Measurements from ENCODE around the gene WARS2.
"Not testable (repeated sequence)": the region's sequence is repeated elsewhere in the genome, so short reads cannot be mapped to it uniquely, and the experiment has no call there.

The WARS2 gene

DNA sequence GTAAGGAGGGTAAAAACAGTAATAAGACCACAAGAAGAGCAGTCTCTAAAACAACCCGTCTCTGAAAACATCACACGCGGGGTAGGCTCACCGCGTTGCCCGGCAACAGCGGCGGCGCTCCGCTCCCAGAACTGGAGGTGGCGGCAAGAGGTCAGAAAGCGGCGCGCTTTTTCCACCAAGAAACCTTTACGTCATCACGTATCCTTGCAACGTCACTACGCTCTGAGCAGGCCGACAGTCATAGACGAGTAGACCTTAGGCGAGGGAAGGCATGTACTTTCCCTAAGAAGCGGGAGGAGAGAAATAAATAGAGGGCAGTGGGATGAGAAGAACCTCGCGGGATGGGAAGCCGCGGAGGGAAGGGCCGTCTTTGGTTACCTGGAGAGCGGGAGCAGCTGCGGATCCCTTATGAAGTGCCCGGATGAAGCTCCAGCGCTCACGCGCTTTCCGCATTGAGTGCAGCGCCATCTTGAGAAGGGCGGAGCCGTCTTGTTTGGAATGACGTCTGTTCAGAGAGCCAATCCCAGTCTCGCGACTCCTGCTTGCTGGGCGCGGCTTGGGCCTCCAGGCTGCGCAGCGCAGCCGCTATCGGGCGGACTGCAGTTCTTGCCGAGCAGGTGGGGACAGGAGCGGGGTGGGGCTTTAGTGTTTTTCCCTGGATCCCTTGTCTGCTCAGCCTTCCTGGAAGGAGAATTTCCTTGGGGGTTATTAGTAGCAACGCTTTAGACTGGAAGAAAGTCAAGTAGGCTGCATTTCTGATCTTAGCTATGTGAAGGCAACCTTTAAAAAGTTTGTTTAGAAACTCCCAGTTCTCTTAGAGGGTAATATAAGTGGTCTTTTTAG lies at the start of gene WARS2:
WARS2 (minus strand) TSS at position 477 of the 843 bp plus-strand sequence; CDS start at position 468, 9 bp downstream.
- peak; percentile 97 for DNase-seq

DNA sequence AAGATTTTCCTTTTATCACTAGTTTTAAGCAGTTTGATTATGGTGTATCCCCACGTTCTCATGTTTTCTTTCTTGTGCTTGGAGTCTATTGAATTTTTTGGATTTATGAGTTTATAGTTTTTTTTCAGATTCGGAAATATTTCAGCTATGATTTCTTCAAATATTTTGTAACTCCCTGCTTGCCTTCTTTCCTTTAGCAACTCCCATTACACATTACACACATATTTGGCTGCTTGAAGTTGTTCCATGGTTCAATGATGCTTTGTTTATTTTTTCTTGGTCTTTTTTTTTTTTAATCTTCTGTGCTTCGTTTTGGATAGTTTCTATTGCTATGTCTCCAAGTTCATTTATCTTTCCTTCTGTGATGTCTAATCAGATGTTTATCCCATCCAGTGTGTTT lies 48.5 kb upstream of the WARS2 start:
- no peak for DNase-seq

DNA sequence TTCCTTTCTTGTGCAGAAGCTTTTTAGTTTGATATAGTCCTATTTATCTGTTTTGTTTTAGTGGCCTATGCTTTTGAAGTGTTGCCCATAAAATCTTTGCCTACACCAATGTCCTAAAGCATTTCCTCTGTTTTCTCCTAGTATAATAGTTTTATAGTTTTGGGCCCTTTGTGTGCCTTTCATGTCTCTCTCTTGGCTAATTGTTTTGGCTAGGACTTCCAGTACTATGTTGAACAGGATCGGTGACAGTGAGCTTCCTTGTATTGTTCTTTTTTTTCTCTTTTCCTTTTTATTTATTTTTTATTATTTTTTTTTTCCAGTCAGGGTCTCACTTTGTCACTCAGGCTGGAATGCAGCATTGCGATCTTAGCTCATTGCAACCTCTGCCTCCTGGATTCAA lies 47.0 kb upstream of the WARS2 start:
- no peak for DNase-seq

DNA sequence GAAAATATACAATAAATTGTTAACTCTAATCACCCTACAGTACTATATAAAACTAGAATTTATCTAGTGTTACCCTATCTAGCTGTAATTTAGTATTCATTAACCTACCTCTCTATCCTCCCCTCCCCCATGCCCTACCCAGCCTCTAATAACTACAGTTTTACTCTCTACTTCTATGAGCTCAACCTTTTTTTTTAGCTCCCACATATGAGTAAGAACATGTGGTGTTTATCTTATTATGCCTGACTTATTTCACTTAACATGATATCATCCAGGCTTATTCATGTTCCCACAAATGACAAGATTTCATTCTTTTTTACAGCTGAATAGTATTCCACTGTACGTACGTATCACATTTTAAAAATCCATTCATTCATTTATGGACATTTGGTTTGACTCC lies 46.0 kb upstream of the WARS2 start:
- DNase-seq: no peak

DNA sequence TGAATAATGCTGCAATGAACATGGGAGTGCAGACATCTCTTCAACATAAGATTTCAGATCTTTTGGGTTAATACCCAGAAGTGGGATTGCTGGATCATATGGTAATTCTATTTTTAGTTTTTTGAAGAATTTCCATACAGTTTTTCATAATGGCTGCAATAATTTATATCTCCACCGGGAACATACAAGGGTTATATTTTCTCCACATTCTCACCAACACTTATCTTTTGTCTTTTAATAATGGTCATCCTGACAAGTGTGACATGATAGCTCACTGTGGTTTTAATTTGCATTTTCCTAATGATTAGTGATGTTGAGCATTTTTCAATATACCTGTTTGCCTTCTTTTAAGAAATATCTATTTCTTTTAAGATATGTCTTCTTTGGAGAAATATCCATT lies 44.5 kb upstream of the WARS2 start:
- DNase-seq: no peak

DNA sequence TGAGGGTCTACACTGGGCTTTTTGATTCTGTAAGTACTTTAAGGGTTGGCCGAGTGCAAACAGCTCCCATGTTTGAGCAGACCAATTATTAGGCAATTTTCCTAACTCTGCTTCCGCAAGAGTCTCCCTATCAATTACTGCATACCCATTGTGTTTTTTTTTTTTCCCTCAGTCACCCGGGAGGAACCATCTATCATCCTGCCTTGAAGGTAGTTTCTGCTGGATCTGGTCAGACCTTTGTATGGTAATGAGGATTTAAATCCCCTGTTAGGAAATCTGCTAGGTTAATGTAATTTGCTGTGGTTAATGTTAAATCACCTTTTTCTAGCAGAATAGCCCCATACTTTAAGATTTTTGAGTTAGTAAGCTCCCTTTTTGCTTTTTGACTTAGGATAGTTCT lies 40.8 kb upstream of the WARS2 start:
- no peak for DNase-seq

DNA sequence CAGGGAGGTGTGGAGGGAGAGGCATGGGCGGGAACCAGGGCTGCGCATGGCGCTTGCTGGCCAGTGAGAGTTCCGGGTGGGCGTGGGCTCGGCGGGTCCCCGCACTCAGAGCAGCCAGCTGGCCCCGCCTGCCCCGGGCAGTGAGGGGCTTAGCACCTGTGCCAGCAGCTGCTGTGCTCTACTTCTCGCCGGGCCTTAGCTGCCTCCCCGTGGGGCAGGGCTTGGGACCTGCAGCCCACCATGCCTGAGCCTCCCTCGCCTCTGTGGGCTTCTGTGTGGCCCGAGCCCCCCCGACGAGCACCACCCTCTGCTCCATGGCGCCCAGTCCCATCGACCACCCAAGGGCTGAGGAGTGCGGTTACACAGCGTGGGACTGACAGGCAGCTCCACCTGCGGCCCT lies 38.6 kb upstream of the WARS2 start:
- no peak for DNase-seq

DNA sequence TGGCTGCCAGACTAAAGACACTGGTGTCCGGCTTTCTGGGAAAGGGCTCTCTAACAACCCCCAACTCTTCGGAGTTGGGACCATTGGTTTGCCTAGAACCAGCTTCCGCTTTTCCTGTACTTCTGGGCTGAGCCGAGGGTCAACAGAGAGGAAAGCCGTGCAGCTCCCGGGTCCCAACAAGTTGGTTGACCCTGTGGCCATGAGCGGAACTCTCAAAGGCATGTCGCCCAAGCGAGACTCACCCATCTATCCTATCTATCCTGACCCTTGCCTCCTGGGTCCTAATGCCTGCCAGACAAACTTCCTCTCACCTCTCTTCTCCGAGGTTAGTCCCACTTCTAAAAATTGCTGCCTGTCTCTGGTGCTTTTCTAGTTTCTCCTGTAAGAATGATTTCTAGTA lies 32.5 kb upstream of the WARS2 start:
- not testable (repeated sequence) for DNase-seq

DNA sequence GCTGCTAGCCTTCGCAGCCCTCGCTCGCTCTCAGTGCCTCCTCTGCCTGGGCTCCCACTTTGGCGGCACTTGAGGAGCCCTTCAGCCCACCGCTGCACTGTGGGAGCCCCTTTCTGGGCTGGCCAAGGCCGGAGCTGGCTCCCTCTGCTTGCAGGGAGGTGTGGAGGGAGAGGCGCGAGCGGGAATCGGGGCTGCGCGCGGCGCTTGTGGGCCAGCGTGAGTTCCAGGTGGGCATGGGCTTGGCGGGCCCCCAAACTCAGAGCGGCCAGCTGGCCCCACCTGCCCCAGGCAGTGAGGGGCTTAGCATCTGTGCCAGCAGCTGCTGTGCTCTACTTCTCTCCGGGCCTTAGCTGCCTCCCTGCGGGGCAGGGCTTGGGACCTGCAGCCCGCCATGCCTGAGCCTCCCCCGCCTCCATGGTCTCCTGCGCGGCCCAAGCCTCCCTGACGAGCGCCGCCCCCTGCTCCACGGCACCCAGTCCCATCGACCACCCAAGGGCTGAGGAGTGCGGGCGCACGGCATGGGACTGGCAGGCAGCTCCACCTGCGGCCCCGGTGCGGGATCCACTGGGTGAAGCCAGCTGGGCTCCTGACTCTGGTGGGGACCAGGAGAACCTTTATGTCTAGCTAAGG lies 31.0 kb upstream of the WARS2 start:
- not testable (repeated sequence) for DNase-seq

DNA sequence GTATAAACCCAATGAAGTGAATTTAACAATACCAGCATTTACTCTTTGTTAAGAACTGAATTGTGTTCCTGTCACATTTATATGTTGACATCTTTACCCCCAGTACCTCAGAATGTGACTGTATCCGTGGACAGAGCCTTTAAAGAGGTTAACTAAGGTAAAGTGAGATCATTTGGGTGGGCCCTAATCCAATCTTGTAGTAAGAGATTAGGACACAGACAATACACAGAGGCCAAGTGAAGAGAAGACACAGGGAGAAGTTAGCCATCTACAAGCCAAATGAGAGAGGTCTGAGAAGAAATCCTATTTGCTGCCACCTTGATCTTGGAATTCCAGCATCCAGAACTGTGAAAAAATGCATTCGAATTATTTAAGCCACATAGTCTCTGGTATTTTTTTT lies 22.9 kb upstream of the WARS2 start:
- DNase-seq: no peak

DNA sequence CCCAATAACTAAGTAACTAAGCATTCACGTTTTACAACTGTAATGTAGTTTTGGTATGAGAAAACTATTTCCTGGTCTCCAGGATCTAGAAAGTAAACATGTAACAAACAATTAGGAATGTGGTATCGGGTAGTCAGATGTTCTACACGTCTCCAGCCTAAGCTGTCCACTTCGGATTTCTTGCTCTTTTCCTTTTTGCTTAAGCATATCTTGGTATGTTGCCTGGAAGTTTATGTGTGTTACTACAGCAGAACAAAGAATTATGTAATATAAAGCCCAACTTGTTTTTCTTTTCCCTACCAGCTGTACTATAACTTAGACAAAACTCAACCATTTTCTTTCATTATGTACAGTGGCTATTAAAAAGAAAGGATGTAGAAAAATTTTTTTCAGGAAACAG lies 20.4 kb upstream of the WARS2 start:
- DNase-seq: no peak

DNA sequence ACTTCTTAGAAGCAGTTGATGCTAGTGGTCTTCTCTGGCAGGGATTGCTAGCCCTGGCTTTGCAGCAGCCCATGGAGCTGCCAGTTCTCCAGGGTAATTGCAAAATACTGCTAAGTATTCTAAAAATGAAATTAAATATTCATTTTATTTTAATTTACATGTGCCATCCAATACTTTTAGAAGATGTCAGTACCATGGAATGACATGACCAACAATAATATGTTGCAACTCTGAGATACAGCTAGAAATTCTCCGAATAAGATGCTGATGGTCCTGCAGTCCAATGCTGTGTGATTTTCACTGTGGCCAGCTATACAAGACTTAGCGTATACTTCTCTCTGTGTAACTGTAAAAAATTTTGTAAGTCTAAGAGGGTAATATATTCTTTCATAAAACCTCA lies 20.0 kb upstream of the WARS2 start:
- no peak for DNase-seq

DNA sequence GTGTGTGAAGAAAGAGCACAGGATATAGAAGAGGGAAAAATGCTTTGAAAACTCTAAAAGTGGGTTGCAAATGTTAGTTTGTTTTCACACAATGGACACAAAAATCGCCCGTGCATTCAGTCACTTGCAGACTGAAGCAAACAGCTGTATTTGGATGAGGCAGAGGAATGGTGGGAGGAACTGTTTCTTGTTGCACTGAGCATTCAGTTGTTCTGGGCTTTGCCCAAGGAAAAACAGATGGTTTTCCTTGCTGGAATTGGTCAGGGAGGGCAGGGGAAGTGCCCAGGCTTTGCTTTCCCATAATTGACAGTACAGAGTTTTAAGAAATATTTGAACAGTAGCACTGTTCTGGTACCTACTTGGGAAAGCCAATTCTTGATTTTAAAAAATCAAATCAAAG lies 19.5 kb upstream of the WARS2 start:
- DNase-seq: peak; percentile 40

DNA sequence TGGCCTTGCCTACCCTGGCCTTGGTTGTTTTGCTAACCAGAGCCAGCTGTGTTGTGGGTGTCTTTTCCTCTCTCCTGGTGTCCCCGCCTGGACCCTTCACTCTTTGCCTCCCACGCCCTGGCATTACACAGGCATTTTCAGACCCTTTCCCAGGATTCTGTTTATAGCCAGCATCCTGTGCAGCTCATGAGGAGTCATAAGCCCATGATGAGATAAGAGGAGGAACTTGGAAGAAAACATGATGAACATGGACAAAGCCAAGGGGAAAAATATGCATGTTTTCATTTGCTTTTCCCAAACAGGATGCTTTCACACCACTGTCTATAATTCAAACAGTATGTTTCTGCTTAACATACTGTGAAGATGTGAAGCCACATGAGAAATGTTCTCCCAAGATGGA lies 18.7 kb upstream of the WARS2 start:
- DNase-seq: no peak

DNA sequence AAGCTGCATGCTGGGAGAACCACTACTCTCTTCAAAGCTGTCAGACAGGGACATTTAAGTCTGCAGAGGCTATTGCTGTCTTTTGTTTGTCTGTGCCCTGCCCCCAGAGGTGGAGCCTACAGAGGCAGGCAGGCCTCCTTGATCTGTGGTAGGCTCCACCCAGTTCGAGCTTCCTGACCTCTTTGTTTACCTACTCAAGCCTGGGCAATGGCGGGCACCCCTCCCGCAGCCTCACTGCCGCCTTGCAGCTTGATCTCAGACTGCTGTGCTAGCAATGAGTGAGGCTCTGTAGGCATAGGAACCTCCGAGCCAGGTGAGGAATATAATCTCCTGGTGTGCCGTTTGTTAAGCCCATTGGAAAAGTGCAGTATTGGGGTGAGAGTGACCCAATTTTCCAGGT lies 16.3 kb upstream of the WARS2 start:
- not testable (repeated sequence) for DNase-seq

DNA sequence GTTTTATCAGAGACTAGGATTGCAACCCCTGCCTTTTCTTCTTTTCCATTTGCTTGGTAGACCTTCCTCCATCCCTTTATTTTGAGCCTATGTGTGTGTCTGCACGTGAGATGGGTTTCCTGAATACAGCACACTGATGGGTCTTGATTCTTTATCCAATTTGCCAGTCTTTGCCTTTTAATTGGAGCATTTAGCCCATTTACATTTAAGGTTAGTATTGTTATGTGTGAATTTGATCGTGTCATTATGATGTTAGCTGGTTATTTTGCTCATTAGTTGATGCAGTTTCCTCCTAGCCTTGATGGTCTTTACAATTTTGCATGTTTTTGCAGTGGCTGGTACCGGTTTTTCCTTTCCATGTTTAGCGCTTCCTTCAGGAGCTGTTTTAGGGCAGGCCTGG lies 14.6 kb upstream of the WARS2 start:
- DNase-seq: not testable (repeated sequence)

DNA sequence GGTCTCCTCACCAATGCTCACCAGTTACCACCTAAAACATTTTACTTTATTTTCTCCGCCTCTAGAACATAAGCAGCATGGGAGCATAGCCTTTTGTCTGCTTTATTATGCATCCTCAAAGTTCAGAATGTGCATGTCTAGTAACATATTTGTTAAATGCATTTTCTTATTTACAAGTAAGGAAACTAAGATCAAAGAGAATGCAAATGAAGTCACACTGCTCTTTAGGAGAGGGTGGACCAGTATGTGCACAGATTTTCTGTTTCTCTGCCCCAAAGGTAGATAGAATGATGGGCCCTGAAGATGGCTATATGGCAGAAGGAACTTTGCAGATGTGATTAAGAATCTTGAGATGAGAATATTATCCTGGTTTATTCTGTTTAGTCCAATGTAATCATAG lies 9.7 kb upstream of the WARS2 start:
- DNase-seq: no peak

DNA sequence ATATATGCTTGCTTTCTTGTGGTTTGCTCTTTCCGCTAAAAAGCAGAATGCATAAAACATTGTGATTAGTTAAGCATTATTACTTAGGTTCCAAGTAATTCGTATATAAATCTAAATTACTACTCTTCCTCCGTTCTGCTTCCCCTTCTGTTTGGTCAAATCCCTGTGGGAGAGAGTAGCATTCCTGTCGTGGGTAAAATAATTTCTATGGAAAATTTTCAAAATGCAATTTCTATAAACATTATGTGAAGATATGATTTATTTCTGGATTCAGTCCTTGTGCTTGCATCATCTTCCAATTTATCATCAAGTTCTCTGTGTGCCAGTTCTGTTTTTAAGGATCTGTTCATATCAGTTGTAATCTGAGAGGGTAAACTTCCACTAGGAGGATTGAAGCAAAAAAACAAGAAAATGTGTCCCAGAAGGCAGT lies 7.2 kb upstream of the WARS2 start:
- DNase-seq: no peak

DNA sequence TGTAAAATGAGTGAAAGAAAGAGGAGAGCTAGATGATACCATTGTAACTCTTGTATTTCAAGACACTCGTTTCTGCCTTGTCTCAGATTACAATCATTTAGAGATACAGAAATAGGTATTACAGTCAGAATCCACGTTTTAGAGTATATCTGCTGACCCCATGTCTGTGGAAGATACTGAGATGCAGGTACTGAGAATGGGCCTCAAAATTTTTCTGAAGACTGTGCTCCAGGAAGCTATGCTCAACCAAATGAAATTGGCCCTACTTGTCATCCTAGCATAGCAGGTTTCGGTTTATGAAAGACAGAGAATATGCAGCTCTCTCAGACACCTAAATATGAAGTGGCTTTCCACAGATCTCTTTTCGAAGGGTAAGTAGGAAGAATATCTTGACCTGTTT lies 6.0 kb upstream of the WARS2 start:
- DNase-seq: no peak

DNA sequence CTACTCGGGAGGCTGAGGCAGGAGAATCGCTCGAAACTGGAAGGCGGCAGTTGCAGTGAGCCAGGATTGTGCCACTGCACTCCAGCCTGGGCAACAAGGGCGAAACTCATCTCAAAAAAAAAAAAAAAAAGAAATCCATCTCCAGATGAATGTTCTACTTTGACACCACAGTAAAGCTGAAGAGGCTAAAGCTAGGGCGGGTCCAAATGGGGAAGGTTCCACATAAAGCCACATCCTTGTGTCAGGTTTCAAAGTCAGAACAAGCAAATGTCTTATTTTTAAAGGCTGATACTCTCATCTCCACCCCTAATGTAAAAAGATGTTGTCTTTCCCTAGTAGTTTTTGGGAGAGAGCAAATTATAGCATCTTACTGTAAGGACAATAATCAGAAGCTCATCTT lies 4.4 kb upstream of the WARS2 start:
- DNase-seq: no peak

DNA sequence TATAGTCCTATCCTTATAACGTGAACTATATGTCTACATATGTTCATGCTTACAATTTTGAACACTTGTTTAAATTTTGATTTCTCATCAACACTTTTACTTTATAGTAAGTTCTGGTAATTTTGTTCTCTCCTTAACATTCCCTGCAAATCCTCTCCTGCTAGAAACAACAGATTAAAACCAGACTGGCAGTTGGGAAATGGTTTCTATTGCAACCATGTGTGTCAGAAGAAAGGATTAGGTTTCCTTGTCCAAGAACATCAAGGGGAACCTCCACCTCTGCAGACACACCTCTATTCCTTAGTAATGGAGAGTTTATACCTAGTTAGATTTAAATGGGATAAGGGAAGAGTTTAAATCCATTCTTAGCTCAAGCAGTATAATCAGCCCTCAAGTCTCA lies 3.3 kb upstream of the WARS2 start:
- no peak for DNase-seq

DNA sequence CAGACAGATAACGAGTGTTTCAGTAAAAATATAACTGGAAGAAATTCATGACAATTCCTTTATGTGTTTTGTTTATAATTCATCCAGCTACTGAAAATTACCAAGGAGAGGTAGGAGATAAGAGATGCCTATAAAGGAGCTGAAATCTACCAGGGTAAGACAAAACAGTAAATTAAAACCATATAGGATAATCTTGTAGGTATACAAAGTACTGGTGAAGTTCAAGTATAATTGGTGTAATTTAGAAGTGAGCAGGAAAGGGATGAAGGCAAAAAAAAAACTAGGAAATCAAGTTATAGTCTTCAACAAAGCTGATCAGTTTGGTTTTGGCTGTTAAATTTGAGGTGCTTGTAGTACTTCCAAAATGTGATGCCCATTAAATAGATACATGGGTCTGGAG lies 1.2 kb upstream of the WARS2 start:
- no peak for DNase-seq

DNA sequence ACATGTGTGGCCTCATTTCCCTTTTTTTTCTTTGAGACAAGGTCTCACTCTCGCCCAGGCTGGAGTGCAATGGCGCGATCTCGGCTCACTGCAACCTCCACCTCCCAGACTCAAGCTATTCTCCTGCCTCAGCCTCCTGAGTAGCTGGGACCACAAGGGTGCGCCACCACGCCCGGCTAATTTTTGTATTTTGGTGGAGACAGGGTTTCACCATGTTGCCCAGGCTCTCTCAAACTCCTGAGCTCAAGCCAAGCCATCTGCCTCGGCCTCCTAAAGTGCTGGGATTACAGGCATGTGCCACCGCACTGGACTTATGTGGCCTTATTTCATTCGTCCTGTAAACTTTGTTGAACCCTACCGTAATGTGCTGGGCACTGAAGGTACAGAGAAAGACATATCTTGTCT lies 569 bp upstream of the WARS2 start:
- peak; percentile 49 for DNase-seq

DNA sequence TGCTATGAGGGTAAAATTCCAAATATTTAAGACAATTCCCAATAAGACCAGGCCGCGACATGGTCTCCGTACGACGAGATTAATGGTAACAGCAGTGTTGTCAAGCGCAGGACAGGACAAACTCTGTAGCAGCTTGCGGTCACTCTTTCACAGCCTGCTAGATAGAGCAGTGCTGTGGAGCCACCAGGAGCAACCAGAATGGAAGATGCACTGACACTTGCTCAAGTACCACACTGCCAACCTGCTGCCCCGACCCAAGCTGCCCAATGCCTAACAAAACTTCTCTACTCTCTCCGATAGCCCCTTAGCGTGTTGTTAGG lies 636 bp downstream of the WARS2 start:
- no peak for DNase-seq

DNA sequence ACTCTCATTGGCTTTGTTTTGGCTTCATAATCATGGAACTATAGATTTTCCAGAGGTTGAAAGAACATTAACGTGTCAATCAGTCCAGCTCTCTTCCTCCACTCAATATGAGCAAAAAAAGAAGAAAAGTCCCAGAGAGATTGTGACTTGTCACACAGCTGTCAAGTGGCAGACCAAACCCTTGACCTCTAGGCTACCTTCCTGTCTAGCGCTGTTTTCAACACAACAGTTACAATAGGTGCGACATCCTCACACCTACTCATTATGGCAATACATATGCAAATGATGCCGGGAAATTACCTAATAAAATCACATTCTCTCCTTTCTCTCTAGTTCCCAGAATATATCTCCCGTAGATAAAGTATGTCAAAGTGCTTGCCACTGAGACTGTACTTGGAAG lies 1.1 kb downstream of the WARS2 start:
- no peak for DNase-seq

Data from left hindlimb (tissue), 1 donor.